Eye (tissue), 1 donor: ENCODE data around the gene PCDHB10.
"Not testable (repeated sequence)": the region's sequence is repeated elsewhere in the genome, so short reads cannot be mapped to it uniquely, and the experiment has no call there.

Source experiments
- DNase-seq: peaks from one replicate; pipeline ENCODE4 v3.0.0-alpha.2; 2015

Gene PCDHB10

DNA sequence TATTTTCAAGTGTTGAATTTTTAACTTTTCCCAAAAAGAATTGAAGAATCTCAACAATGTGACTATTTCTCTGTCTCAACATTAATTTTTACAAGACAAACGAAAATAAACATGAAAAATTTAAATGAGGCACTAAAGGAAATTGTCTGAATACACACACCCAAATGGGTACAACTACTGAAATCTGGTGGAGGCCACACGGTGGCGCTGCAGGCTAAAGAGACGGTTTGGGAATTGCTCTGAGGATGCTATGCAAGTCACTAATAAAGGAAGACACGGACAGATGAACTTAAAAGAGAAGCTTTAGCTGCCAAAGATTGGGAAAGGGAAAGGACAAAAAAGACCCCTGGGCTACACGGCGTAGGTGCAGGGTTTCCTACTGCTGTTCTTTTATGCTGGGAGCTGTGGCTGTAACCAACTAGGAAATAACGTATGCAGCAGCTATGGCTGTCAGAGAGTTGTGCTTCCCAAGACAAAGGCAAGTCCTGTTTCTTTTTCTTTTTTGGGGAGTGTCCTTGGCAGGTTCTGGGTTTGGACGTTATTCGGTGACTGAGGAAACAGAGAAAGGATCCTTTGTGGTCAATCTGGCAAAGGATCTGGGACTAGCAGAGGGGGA lies at the start of gene PCDHB10:
Gene PCDHB10 (plus strand): TSS at position 244 of the 616 bp plus-strand sequence. CDS start 200 bp downstream, at position 444.
- peak; percentile 44 for DNase-seq

DNA sequence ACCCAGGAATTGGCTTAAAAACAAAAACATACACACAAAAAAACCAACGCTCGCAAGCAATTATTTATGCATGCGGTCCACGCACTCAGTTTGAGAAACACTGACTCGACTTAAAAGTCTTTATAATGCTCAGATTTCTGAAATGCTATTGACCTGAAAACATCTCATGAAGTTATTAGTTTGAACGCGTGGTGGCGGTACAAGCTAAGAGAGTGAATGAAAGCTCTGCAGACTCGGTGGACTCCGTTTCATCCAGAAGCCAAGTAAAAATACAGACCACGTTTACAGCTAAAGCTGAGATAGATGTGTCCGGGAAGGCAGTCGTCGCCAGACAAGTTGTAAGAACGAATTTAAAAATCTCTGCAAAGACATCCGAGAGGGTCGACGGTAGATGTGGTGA lies 42.3 kb upstream of the PCDHB10 start, which contains the start of gene PCDHB6:
Gene PCDHB6 (plus strand): TSS at position 246 of the 400 bp plus-strand sequence. CDS start 201 bp downstream, outside the sequence.
- peak; percentile 38 for DNase-seq

DNA sequence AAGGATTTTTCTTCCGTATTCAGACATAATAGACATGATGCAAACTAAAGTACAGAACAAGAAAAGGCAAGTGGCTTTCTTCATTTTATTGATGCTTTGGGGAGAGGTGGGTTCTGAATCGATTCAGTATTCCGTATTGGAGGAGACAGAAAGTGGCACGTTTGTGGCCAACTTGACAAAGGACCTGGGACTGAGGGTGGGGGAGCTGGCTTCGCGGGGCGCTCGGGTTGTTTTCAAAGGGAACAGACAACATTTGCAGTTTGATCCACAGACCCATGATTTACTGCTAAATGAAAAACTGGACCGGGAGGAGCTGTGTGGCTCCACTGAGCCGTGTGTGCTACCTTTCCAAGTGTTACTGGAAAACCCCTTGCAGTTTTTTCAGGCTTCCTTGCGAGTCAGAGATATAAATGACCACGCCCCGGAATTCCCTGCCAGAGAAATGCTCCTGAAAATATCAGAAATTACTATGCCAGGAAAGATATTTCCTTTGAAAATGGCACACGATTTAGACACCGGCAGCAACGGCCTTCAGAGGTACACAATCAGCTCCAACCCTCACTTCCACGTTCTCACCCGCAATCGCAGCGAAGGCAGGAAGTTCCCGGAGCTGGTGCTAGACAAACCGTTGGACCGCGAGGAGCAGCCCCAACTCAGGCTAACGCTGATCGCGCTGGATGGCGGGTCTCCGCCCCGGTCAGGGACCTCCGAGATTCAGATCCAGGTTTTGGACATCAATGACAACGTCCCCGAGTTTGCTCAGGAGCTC lies 41.7 kb upstream of the PCDHB10 start:
- DNase-seq: no peak

DNA sequence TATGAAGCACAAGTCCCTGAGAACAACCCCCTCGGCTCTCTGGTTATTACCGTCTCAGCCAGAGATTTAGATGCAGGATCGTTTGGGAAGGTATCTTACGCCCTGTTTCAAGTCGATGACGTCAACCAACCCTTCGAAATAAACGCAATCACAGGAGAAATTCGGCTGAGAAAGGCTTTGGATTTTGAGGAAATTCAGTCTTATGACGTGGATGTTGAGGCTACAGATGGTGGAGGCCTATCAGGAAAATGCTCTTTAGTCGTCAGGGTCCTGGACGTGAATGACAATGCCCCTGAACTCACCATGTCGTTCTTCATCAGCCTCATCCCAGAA lies 41.2 kb upstream of the PCDHB10 start:
- DNase-seq: no peak

DNA sequence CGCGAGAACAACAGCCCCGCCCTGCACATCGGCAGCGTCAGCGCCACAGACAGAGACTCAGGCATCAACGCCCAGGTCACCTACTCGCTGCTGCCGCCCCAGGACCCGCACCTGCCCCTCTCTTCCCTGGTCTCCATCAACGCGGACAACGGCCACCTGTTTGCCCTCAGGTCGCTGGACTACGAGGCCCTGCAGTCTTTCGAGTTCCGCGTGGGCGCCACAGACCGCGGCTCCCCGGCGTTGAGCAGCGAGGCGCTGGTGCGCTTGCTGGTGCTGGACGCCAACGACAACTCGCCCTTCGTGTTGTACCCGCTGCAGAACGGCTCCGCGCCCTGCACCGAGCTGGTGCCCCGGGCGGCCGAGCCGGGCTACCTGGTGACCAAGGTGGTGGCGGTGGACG lies 40.5 kb upstream of the PCDHB10 start:
- DNase-seq: not testable (repeated sequence)

DNA sequence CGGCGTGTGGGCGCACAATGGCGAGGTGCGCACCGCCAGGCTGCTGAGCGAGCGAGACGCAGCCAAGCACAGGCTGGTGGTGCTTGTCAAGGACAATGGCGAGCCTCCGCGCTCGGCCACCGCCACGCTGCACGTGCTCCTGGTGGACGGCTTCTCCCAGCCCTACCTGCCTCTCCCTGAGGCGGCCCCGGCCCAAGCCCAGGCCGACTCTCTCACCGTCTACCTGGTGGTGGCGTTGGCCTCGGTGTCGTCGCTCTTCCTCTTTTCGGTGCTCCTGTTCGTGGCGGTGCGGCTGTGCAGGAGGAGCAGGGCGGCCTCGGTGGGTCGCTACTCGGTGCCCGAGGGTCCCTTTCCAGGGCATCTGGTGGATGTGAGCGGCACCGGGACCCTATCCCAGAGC lies 40.1 kb upstream of the PCDHB10 start:
- DNase-seq: not testable (repeated sequence)

DNA sequence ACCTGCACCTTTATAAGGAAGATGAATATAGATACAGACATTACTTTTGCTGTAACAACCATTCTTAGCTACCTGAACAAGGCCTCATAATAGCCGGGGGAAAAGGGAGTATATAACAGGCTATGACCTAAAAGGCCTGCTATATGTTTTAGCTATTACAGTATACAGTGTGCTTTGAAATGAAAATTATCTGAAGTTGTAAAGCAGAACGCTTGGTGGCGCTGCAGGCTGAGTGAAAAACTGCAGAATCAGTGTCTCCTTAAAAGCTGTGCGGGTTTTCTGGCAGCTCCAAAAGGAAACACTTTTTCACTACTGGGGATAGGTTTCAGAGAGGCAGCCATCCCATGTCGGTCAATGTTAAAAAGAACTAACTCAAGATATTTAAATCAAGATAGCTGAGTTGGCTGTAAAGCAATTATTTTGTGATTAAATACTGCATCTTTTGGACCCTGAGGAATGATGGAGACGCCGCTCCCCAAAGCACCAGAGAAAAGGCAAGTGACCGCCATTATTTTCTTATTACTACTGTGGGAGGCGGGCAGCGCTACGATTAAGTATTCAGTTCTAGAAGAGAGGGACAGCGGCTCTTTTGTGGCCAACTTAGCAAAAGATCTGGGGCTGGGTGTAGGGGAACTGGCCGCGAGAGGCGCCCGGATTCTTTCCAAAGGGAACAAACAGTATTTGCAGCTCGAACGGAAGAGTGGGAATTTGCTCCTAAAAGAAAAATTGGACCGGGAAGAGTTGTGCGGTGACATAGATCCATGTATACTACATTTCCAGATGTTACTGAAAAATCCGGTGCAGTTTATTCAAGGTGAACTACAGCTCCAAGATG lies 36.4 kb upstream of the PCDHB10 start:
- DNase-seq: no peak

DNA sequence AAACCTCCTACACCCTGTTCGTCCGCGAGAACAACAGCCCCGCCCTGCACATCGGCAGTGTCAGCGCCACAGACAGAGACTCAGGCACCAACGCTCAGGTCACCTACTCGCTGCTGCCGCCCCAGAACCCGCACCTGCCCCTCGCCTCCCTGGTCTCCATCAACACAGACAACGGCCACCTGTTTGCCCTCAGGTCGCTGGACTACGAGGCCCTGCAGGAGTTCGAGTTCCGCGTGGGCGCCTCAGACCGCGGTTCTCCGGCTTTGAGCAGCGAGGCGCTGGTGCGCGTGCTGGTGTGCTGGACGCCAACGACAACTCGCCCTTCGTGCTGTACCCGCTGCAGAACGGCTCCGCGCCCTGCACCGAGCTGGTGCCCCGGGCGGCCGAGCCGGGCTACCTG lies 34.8 kb upstream of the PCDHB10 start:
- not testable (repeated sequence) for DNase-seq

DNA sequence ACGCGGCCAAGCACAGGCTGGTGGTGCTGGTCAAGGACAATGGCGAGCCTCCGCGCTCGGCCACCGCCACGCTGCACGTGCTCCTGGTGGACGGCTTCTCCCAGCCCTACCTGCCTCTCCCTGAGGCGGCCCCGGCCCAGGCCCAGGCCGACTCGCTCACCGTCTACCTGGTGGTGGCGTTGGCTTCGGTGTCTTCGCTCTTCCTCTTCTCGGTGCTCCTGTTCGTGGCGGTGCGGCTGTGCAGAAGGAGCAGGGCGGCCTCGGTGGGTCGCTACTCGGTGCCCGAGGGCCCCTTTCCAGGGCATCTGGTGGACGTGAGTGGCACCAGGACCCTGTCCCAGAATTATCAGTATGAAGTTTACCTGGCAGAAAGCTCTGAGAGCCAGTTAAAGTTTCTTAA lies 34.3 kb upstream of the PCDHB10 start:
- not testable (repeated sequence) for DNase-seq

DNA sequence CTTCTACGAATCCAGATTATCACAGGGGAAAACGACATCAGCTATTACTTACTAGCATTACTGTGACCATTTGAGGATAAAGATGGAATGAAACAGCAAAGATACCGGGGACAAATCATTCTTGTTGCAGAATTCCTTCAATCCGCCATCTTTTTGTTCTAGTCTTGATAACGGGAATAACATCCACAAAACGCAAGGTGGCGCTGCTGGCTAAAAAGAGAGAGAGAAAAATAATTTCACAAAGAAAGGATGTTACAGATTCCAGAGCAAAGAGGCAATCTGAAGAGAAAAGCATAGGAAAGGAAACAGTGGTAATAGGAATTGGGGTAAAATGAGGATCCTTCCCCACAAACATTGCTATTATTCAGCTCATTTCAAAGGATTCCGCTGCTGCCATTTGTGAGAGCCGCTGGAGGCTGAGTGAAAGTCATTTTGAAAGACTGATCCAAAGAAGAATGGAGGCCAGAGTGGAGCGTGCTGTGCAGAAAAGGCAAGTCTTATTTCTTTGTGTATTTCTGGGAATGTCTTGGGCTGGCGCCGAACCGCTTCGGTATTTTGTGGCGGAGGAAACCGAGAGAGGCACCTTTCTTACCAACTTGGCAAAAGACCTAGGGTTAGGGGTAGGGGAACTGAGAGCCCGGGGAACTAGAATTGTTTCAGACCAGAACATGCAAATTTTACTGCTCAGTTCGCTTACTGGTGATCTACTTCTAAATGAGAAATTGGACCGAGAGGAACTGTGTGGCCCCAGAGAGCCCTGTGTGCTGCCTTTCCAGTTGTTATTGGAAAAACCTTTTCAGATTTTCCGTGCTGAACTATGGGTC lies 19.6 kb upstream of the PCDHB10 start, which contains the start of gene PCDHB7:
Gene PCDHB7 (plus strand): TSS at position 264 of the 824 bp plus-strand sequence. CDS start 192 bp downstream, at position 456.
- peak; percentile 59 for DNase-seq

DNA sequence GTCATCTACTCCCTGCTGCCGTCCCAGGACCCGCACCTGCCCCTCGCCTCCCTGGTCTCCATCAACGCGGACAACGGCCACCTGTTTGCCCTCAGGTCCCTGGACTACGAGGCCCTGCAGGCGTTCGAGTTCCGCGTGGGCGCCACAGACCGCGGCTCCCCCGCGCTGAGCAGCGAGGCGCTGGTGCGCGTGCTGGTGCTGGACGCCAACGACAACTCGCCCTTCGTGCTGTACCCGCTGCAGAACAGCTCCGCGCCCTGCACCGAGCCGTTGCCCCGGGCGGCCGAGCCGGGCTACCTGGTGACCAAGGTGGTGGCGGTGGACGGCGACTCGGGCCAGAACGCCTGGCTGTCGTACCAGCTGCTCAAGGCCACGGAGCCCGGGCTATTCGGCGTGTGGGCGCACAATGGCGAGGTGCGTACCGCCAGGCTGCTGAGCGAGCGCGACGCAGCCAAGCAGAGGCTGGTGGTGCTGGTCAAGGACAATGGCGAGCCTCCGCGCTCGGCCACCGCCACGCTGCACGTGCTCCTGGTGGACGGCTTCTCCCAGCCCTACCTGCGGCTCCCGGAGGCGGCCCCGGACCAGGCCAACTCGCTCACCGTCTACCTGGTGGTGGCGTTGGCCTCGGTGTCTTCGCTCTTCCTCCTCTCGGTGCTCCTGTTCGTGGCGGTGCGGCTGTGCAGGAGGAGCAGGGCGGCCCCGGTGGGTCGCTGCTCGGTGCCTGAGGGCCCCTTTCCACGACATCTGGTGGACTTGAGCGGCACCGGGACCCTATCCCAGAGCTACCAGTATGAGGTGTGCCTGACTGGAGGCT lies 17.7 kb upstream of the PCDHB10 start:
- DNase-seq: not testable (repeated sequence)

DNA sequence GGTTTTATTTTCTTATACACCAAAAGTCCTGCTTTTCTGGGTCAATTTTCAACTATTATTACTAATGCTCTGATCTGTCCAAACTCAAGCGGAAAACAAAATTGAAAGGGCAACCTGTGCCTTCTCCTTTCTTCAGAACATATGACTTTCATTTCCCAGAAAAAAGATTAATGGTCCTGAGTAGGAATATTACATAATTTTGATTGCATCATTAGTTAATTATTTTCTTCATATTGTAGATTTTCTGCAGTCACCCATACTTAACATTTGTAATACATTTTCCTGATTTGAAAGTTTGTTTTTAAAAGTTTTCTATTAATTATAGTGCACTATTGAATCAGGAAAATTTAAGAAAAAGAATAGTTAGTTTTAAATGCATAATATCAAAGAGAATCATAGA lies 16.2 kb upstream of the PCDHB10 start:
- no peak for DNase-seq

DNA sequence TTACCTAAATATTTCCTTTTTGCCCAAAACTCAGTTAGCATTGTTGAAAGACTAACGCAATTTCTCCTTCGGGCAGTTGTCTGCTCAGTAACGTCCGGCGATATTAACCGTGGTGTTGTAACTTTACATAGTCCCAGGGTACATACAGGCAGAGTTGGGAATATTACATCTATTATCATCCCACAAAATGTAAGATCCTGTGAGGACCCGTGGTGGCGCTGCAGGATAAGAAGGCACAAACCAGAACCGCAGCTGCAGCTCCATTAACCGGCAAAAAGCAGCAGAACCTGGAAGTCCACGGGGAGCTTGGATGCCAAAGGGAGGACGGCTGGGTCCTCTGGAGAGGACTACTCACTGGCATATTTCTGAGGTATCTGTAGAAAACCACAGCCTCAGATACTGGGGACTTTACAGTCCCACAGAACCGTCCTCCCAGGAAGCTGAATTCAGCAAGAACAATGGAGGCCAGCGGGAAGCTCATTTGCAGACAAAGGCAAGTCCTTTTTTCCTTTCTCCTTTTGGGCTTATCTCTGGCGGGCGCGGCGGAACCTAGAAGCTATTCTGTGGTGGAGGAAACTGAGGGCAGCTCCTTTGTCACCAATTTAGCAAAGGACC lies 14.5 kb upstream of the PCDHB10 start, which contains the start of gene PCDHB8:
Gene PCDHB8 (plus strand): TSS at position 214 of the 615 bp plus-strand sequence. CDS start 245 bp downstream, at position 459.
- not testable (repeated sequence) for DNase-seq

DNA sequence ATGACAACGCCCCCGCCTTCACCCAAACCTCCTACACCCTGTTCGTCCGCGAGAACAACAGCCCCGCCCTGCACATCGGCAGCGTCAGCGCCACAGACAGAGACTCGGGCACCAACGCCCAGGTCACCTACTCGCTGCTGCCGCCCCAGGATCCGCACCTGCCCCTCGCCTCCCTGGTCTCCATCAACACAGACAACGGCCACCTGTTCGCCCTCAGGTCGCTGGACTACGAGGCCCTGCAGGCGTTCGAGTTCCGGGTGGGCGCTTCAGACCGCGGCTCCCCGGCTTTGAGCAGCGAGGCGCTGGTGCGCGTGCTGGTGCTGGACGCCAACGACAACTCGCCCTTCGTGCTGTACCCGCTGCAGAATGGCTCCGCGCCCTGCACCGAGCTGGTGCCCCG lies 12.8 kb upstream of the PCDHB10 start:
- not testable (repeated sequence) for DNase-seq

DNA sequence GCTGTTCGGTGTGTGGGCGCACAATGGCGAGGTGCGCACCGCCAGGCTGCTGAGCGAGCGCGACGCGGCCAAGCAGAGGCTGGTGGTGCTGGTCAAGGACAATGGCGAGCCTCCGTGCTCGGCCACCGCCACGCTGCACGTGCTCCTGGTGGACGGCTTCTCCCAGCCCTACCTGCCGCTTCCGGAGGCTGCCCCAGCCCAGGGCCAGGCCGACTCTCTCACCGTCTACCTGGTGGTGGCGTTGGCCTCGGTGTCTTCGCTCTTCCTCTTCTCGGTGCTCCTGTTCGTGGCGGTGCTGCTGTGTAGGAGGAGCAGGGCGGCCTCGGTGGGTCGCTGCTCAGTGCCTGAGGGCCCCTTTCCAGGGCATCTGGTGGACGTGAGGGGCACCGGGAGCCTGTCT lies 12.3 kb upstream of the PCDHB10 start:
- not testable (repeated sequence) for DNase-seq

DNA sequence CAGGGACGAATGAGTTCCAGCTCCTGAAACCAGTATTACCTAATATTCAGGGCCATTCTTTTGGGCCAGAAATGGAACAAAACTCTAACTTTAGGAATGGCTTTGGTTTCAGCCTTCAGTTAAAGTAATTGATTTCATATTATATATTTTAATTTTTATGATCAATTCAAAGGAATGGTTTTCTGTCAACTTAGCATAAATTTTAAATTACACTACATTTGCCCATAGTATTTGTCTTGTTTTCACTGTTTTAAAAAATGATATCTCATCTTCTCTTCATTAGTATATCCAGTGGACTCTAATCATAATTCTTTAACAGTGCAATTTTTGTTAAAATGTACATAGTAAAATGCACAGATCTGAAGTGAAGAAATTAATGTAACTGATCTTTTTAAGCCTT lies 11.8 kb upstream of the PCDHB10 start:
- no peak for DNase-seq

DNA sequence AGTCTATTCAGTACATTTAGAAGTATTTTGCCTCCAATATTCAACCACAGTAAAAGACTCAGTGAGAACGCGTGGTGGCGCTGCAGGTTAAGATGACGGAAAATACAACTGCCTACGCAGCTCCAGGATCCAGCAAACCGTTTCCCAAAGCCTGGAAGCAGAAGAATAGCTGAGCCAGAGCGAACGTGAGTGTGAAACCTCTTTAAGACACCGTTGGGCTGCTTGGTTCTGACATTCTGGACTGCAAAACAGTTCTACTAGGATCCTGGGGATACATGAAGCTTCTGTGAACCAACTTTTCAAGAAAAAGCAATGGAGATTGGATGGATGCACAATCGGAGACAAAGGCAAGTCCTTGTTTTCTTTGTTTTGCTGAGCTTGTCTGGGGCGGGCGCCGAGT lies 9.9 kb upstream of the PCDHB10 start, which contains the start of gene PCDHB16:
Gene PCDHB16 (plus strand): TSS at position 140 of the 400 bp plus-strand sequence. CDS start 173 bp downstream, at position 313.
- peak; percentile 52 for DNase-seq

DNA sequence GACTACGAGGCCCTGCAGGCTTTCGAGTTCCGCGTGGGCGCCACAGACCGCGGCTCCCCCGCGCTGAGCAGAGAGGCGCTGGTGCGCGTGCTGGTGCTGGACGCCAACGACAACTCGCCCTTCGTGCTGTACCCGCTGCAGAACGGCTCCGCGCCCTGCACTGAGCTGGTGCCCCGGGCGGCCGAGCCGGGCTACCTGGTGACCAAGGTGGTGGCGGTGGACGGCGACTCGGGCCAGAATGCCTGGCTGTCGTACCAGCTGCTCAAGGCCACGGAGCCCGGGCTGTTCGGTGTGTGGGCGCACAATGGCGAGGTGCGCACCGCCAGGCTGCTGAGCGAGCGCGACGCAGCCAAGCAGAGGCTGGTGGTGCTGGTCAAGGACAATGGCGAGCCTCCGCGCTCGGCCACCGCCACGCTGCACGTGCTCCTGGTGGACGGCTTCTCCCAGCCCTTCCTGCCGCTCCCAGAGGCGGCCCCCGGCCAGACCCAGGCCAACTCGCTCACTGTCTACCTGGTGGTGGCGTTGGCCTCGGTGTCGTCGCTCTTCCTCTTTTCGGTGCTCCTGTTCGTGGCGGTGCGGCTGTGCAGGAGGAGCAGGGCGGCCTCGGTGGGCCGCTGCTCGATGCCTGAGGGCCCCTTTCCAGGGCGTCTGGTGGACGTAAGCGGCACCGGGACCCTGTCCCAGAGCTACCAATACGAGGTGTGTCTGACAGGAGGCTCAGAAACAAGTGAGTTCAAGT lies 7.9 kb upstream of the PCDHB10 start:
- DNase-seq: not testable (repeated sequence)

DNA sequence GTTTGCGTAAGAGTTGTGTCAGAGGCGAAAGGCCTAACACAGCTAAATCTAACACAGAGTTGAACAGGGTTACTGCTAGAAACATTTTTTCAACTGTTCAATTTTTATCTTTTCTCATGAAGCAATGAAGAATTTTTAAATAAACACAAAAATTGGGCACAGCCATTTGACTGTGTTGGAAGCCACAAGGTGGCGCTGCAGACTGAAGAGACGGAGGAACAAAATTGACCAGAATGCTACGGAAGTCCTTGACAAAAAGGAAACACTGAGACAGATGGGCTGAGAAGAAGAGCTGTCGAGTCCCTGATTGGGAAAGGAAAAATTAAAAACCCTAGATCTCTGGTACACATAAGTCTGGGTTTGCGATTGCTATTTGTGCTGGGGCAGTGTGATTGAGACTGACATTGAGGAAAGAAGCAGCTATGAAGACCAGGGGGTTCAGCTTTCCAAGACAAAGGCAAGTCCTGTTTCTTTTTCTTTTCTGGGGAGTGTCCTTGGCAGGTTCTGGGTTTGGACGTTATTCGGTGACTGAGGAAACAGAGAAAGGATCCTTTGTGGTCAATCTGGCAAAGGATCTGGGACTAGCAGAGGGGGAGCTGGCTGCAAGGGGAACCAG lies 5.1 kb upstream of the PCDHB10 start, which contains the start of gene PCDHB9:
Gene PCDHB9 (plus strand): TSS at position 265 of the 616 bp plus-strand sequence. CDS start 158 bp downstream, at position 423.
- DNase-seq: peak; percentile 42
